Gastrocnemius medialis (tissue), 4 donors: Measurements from ENCODE around the gene BARX2.

Source experiments
- POLR2A ChIP-seq, 2 donors: fragments of 450-650 bp; IDR thresholded peaks; one replicate each; pipeline ENCODE4 v1.6.1; 2017; ENCODE audit warnings: antibody characterized with exemption in 2 of 2, mild to moderate bottlenecking in 2 of 2, moderate library complexity in 2 of 2
- TF ChIP-seq, protein P1 (sequence below), 5 experiments: fragments of 450-650 bp in 3 of 5; fragments of 200-600 bp in 2 of 5; sonication (generic) in 2 of 5; IDR thresholded peaks in 4 of 5; conservative IDR thresholded peaks in 1 of 5; 1 replicate in 4 of 5; 2 replicates in 1 of 5; pipeline ENCODE4 v1.5.1; 2016 to 2019; ENCODE audit warnings: antibody characterized with exemption in 5 of 5, mild to moderate bottlenecking in 3 of 5, moderate library complexity in 3 of 5

DNA sequence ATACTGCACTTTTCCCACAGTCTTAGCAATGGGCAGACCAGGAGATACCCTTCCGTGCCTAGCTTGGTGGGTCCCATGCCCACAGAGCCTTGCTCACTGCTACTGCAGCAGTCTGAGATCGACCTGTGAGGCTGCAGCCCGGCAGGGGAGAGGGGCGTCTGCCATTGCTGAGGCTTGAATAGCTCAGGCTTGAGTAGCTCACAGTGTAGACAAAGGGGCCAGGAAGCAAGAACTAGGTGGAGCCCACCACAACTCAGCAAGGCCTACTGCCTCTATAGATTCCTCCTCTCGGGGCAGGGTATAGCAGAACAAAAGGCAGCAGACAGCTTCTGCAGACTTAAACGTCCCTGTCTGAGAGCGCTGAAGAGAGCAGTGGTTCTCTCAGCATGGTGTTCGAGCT, 118.1 kb downstream of the BARX2 start:
- TF ChIP-seq, protein P1, sequence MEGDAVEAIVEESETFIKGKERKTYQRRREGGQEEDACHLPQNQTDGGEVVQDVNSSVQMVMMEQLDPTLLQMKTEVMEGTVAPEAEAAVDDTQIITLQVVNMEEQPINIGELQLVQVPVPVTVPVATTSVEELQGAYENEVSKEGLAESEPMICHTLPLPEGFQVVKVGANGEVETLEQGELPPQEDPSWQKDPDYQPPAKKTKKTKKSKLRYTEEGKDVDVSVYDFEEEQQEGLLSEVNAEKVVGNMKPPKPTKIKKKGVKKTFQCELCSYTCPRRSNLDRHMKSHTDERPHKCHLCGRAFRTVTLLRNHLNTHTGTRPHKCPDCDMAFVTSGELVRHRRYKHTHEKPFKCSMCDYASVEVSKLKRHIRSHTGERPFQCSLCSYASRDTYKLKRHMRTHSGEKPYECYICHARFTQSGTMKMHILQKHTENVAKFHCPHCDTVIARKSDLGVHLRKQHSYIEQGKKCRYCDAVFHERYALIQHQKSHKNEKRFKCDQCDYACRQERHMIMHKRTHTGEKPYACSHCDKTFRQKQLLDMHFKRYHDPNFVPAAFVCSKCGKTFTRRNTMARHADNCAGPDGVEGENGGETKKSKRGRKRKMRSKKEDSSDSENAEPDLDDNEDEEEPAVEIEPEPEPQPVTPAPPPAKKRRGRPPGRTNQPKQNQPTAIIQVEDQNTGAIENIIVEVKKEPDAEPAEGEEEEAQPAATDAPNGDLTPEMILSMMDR (IDR thresholded peaks at IDR 0.05 in 4 of 5, conservative IDR thresholded peaks at IDR 0.05 in 1 of 5): no peak
- no peak for TF ChIP-seq POLR2A (IDR thresholded peaks at IDR 0.05)
